ENCODE results near the gene TAF10.

The TAF10 gene

DNA sequence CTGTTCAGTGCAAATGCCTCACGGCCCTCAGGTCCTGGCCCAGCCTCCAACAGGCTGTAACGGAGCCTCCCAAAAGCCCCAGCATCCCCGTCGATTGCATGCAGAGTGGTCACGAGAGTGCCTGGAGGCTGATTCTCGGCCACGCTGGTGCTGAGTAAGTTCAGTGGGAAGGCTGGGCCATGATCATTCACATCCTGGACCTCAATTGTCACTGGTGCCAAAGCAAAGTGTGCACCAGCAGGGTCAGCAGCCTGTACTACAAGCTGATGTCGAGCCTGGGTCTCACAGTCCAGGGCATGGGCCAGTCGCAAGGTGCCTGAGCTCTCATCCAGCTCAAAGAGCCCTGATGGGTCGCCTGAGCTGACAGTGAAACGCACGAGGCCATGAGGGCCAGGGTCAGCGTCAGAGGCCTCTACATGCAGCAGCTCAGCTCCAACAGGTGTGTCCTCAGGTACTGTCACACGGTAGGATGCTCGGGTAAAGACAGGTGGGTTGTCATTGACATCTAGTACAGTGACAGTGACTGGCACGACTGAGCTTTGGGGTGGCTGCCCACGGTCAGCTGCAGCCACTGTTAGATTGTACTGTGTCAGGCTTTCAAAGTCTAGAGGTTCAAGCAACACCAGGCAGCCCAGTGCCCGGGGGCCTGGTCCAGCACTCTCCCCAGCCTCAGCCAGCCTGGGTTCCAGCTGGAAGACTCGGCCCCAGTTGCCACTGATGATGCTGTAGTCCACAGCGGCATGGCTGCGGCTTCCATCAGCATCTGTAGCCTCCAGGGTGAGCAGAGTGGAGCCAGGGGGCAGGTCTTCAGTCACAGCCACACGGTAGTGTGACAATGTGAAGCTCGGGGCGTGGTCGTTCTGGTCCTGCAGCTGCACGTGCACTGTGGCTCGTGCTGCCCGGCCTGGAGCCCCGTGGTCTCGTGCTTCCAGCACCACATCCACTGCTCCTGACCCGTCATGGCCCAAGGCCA lies 11.7 kb upstream of the TAF10 start:
- no peak for DNase-seq

DNA sequence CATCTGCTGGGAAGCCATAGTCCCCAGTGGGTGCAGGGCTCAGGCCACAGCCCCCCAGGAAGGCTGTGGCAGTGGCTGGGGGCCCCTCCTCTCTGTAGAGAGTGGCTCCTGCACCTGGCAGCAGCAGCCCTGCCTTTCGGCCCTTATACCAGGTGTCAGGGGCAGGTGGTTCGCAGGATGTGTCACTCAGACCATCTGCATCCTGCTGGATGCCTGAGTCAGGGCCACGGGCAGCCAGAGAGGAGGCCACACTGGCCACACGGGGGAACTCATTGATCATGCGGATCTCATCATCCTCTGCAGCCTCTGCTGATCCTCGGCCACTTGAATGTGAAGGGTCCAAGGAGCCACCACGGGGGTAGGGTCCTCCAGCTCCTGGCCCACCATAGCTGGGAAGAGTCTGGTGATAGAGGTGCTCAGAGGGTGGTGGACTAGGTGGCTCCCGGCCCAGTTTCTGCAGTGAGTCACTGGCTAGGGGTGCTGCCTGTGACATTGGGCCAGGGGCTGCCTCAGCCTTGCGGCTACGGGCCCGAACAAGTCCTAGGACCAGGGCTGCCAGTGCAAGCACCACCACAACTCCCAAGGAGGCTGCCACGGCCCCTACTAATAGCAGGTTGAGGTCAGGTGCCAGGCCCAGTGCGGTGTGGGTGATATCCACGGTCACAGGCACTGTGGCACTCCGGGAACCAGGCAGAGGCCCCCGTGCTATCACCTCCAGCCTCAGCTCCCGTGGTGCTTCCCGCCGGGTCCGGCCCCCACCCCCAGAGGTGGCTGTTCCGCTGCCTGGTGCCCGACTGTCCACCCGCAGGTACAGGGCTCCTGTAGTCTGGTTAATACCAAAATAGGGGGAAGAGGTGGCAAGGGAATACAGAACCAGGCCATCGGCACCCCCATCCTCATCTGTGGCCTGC lies 10.5 kb upstream of the TAF10 start:
- DNase-seq, result peak; percentile 4

DNA sequence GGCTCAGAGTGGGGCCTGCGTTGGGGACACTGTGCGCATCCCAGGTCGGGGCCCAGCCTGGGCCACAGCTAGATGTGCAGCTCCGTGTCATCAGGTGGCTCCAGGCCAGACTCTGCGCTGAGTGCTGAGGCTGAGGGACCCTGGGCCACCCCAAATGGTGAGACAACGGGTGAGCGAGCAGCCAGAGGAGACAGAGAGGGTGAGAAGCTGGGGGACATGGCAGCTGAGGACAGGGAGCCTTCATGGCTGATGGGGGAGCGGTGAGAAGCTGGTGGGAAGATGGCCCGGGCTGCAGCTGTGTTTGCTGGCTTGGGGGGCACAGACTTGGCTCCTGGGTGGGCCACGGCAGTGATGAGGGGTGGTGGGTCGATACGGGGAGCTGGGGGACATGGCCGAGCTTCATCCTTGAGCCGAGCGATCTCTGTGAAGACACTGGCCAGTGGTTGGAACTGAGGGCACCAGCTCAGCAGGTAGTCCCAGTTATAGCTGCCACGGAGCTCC lies 9.7 kb upstream of the TAF10 start:
- DNase-seq, result no peak

DNA sequence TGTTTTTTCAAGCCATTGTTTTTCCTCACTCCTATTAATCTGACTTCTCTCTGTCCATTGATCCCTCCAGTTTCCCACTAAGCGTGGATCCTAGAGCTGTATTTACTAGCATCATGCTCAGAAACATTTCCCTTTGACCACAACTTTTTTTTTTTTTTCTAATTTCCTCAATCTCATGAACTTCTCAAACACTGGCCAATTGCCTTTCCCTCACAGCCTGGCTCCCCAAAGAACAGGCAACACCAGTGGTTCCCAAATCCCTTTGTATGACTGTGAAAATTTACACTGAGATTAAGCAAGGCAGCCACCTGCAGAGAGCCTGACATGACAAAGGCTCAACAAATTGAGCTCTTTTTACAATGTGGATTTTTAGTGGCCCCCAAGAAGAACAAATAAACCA lies 8.6 kb upstream of the TAF10 start:
- no peak for DNase-seq

DNA sequence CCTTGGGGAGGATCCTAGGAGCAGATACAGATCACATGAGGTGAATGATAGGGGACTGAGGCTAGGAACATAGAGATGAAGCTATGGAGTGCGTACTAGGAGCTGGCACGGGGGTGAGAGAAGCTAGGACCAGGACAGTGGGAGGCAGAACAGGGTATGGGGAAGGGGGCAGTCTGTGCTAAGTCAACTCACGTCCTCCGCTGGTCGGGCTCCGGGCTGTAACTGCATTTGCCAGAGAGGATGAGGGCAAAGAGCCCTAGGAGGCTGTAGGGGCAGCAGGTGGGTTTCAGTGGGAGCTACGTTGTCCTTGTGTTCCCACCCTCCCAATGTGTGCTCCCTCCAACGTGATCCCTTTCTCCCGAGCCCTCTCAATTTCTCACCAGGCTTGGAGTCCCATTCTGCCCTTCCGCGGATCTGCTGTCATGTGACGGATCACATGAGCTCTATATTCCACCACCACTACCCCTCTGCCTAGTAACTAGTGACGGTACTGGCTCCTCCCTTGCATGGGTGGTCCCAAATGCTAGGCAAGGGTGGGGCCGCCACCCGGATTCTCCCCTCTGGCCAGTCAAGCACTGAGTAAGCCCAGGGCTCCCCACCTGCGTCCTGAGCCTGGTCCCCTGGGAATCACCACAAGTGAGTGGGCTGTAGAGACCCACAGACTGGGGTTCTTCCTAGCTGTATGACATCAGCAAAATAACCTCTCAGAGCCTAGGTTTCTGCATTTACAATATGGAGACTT lies 7.2 kb upstream of the TAF10 start, which contains the start of gene TPP1:
TPP1 (minus strand) TSS at position 419 of the 742 bp plus-strand sequence; CDS start at position 397, 22 bp downstream.
- DNase-seq, result peak; percentile 86

DNA sequence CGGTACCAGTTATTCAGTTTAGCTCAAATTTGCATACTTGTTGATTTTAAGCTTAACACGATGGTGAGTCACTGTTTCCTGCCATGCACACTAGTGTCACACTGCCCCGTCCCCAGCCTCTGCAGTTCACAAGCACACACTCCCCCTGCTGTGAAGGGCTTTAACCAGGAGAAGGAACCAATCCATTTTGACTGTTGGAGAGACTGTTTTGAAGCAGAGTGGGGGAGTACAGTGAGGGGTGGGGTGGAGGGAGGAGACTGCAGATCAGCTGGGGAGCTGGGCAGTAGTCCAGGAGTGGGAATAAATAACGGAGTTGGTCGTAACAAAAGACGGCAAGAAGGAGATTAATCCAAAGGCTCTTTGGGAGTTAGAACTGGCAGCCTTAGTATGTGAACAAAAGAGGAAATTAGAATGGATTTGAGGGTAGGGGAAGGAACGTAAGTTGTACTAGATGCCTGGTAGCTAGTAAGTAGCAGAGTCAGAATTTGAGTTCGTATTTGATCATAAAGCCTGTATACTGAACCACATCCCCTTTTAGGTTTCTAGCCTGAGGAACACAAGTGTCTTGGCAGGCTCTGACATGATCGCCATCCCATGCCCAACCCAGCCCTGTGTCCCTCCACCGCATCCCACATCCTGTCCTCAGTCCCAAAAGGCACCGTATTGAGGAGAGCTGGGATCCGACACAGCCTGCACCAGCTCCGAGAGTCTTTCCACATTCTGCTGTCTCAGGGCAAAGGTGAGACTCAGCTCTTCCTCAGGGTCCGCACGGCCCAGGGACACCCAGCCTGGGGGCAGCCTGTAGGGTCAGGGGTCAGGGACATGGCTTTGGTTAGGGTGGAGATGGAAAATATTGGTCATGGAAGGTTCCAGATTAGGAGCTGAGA lies 6.3 kb upstream of the TAF10 start:
- DNase-seq, result peak; percentile 49

DNA sequence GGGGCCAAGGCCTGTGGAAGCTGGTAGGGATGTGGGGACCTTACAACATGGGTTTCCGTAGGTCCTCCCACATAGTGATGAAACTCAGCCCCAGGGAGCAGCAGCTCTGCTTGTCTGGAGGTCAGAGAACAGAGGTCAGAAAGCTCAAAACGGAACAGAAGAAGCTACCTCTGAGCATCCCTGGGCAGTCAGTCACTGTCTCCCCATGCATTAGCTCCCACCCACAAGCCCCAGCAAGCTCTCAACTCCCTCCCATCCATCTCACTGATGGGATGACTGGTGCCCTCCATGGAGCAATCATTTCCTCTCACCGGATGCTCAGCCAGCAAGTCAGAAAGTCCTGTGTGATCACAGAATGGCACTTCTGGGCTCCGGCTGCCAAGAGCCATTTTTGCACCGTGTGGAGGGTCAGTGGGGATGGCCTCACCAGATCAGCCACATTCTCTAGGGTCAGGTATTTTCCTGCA lies 5.3 kb upstream of the TAF10 start:
- no peak for DNase-seq

DNA sequence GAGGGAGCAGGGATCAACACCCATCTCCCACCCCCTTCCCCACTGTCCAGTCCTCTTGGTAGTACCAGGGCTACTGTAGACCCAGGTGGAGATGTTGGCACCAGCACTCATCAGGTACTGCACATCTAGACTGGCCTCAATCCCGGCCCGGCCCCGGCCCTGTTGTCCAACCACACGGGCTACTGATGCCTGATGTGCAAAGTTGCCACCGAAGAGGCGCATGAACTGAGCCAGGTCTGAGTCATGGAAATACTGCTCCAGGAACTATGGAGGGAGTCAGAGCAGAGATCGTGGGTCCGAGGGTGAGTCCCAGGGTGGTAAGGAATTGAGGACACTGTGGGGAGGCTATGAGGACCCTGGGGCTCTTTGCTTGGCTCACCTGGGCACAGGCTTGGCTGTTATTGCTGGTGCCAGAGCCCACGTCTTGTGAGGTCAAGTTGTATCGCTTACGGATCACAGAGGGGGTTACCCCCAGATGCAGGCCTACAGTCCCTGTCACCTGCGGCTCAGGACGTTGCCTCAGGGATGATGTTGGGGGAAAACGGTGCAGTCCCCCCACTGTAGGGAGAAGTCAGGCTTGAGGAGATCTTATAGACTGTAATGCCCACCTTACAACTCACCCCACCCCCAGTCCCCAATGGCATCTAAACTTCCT lies 4.7 kb upstream of the TAF10 start:
- DNase-seq, result no peak

DNA sequence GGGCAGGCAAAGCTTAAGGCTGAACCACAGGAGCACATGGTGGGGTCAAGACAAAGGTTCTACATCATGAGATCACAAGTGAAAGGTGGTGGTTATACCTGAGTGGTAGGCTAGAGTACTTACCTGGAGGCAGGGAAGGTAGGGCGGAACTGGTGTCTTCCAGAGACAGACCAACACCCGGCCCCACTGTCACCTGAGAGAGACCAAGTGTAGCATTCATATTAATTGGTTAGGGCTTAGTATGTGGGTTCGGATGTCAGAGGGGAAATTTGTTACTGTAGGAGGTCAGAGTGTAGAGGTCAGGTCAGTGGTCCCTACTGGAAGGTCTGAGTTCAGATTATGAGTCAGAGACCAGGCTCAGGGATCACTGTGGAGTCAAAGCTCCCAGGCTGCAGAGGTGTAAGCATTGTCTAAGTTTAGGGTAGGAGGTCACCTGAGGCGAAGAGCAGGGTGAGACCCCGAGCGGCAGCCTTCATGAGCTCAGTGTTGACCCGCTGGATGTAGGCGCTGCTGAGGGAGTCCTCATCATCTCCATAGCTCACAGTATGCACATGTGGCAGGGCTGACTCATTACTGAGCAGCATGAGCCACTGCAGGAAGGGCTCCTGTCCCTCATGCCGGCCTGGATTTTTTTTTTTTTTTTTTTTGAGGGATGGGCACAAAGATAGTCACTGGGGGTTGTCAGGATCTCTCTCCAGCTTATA lies 4.0 kb upstream of the TAF10 start:
- DNase-seq, result no peak

DNA sequence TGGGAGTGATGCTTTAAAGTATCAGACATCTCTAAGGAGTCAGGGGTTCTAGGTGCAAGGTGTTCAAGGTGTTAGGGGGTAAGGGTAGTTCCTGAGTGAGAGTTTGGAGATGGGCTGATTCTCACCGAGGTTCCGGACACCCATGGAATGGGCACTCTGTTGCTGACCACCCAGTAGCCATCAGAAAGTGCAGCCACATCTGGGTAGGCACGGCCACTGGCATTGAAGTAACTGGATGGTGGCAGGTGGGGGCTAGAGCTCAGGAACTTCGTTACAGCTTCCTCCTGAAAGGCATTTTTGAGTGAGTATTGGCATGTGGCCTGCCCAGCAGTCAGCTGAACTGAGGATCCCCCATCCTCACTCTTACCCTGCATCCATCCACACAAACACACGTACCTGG lies 3.0 kb upstream of the TAF10 start:
- DNase-seq, result no peak

DNA sequence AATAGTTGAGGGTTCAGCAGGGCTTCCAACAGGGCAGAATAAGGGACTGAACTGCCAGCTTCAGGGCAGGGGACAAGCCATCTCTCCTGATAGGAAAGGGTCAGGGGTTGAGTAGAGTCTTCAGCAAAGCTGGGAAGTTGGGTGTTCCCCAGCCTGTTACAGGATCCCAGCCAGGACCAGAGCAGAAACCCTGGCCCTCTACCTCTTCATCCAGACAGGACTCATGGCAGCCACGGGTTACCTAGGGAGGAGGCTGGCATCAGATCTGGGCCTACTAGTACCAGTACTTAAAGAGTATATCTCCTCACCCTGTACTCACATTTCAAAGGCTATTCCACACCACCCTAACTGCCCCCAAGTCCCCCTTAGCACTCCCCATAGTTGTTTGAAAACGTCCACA lies 2.4 kb upstream of the TAF10 start:
- DNase-seq, result no peak

DNA sequence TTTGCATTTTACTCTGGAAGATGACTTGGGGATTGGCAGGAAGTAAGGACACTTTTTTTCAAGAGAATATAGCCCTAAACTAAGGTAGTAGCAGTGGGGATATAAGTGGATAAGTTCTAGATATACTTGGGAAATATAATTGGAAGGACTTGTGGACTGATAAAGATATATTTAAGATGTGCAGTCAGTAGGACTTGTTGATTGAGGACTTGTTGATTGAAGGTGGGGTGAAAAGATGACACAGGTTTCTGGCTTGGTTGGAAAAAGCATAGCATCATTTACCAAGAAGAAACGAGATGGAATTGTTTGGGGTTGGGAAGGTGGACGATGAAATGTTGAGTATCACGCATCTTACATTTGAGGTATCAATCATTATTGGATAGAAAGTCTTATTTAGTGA lies 1.5 kb upstream of the TAF10 start:
- no peak for DNase-seq

DNA sequence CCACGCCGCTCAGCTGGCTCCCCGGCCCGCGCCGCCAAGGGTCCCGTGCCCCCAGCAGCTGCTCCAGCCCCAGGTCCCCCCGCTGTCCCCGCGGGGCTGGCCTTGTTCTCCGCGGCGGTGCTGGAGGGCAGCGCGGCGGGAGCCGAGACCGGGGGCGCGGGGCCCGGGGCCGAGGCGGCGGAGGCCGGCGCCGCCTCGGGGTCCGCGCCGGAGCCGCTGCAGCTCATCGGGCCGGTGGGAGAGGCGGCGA lies 128 bp downstream of the TAF10 start:
- DNase-seq, result no peak

DNA sequence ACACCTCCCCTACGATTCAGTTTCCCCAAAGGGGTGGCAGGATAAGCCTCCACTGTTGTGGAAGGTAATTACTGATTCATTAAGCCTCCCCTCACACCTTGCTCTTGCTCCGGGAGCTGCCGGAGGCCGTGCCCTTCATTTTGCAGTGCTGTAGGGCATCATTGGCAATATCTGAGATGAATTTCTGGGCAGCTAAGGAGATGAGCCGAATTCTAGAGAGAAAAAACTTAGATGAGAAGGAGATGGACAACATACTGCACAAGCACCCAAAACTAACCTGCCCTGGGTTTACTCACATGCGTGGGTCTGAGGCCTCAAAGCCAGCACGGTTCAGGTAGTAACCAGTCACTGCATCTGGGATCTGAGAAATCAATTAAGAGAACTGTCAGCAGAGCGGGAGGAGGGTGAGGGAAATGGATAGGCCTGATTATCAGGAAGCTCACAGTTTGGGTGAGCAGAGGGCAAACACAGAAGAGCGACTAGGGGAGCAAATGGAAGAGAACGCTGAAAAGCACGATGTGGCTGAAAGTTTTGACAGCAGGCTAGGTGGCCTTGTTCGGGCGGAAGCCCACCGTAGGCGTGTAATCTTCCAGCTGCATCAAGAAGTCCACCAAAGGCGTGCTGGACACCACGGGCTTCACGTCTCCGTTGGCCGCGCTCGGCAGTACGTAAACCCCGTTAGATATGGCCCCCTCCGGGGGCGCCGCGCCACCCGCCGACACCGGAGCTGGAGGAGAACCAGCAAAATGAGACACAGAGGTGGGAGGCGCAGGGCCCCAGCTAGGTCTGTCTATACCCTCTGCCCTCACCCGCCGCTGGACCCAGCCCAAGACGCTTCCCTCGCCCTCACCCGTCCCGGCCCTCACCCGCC lies 689 bp downstream of the TAF10 start:
- DNase-seq, result no peak

DNA sequence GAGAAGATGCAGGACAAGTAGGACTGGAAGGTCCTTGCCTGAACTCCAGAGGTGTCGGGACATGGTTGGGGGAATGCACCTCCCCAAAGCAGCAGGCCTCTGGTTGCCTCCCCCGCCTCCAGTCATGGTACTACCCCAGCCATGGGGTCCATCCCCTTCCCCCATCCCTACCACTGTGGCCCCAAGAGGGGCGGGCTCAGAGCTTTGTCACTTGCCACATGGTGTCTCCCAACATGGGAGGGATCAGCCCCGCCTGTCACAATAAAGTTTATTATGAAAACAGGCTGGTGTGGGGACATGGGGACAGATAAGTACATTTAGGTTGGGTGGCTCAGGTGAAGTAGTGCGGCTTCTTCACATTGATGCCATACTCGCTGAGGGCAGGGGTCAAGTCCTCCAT lies 1.4 kb downstream of the TAF10 start:
- no peak for DNase-seq

DNA sequence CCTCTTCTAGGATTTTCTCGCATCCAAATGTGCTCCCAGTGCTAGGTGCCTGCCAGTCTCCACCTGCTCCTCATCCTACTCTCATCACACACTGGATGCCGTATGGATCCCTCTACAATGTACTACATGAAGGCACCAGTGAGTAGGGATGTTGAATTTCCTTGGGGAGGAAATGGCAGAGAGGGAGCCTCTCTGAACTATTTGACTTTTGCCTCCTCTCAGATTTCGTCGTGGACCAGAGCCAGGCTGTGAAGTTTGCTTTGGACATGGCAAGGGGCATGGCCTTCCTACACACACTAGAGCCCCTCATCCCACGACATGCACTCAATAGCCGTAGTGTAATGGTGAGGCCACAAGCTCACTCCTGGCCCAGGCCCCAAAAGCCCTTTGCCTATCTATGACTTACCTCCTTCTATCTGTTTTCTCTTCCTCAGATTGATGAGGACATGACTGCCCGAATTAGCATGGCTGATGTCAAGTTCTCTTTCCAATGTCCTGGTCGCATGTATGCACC lies 2.5 kb downstream of the TAF10 start:
- no peak for DNase-seq

DNA sequence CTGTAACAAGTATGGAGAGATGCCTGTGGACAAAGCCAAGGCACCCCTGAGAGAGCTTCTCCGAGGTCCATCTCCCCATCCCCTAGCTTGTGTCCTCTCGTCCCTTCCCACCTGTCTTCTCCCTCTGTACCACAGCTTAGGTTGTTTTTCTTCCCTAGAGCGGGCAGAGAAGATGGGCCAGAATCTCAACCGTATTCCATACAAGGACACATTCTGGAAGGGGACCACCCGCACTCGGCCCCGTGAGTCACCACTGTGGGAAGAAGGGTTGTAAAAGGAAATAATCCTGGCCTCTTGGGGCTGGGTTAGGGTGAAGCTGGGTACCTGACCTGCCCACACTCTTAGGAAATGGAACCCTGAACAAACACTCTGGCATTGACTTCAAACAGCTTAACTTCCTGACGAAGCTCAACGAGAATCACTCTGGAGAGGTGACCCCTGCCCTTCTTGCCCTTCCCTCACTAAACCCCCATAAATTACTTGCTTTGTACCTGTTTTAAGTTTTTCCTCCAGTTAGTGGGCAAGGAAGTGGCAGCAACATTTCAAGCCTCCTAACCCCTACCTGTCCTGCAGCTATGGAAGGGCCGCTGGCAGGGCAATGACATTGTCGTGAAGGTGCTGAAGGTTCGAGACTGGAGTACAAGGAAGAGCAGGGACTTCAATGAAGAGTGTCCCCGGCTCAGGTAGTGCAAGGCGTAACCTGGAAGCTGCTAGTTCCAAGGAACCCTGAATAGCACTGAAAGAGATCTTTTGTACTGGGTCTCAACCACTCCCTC lies 3.1 kb downstream of the TAF10 start:
- DNase-seq, result no peak

DNA sequence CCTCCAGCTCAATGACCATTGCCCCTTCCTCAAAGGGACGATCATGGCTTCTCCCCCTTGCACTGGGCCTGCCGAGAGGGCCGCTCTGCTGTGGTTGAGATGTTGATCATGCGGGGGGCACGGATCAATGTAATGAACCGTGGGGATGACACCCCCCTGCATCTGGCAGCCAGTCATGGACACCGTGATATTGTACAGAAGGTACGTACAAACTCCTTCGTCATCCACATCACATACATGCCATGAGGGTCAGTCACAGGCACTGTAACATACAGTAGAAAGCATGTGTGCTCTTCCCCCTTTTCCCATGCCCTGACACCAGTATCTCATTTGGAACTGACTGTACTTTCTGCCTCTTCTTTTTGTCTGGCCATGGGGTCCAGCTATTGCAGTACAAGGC lies 4.0 kb downstream of the TAF10 start:
- no peak for DNase-seq
